OCI-LY3 (cell line): ENCODE measurements around the gene AKAP8L.

Experiments used
- H2AFZ ChIP-seq: fragments of 200-600, 300-600 bp; shearing (Covaris generic); 2 replicates; pipeline ENCODE4 v1.6.0; 2014; ENCODE audit warnings: antibody characterized with exemption, low read depth, low read length
- H3K27ac ChIP-seq: fragments of 200-600, 300-600 bp; sonication (generic); 2 replicates; pipeline ENCODE4 v1.5.1; 2014; ENCODE audit warnings: mild to moderate bottlenecking, low read length, moderate library complexity, mixed read lengths
- H3K27me3 ChIP-seq: fragments of 200-600, 300-600 bp; sonication (generic); 2 replicates; pipeline ENCODE4 v1.6.1; 2014; ENCODE audit warnings: low read depth, low read length, mixed read lengths
- H3K36me3 ChIP-seq: fragments of 200-600, 300-600 bp; sonication (generic); replicated peaks from 2 replicates; pipeline ENCODE3; 2014; ENCODE audit warnings: low read depth, low read length, mixed read lengths
- H3K4me1 ChIP-seq: fragments of 300-600, 200-600 bp; sonication (generic); 2 replicates; pipeline ENCODE4 v1.6.1; 2014; ENCODE audit warnings: low read length, mixed read lengths
- H3K4me2 ChIP-seq: fragments of 200-600, 300-600 bp; sonication (generic); 2 replicates; pipeline ENCODE4 v1.6.1; 2014; ENCODE audit warnings: low read length, mixed read lengths
- H3K4me3 ChIP-seq: fragments of 300-600, 200-600 bp; sonication (generic); 2 replicates; pipeline ENCODE4 v1.5.1; 2014; ENCODE audit warnings: antibody characterized with exemption, mild to moderate bottlenecking, low read length, moderate library complexity
- H3K79me2 ChIP-seq: fragments of 300-600, 200-600 bp; shearing (Covaris generic); 2 replicates; pipeline ENCODE4 v1.6.1; 2014; ENCODE audit warnings: mild to moderate bottlenecking, low read length, mixed read lengths
- H3K9ac ChIP-seq: fragments of 300-600, 200-600 bp; shearing (Covaris generic); 2 replicates; pipeline ENCODE4 v1.6.0; 2014; ENCODE audit warnings: mild to moderate bottlenecking, low read length, moderate library complexity
- H3K9me3 ChIP-seq: fragments of 200-600, 300-600 bp; shearing (Covaris generic); 2 replicates; pipeline ENCODE4 v1.6.1; 2014; ENCODE audit warnings: low read length, mixed read lengths; ENCODE audit not compliant: insufficient read depth
- H4K20me1 ChIP-seq: fragments of 200-600, 300-600 bp; sonication (generic); 2 replicates; pipeline ENCODE4 v1.6.1; 2016; ENCODE audit warnings: low read length, mixed read lengths; ENCODE audit not compliant: insufficient read depth
- CTCF ChIP-seq: fragments of 200-600, 300-600 bp; sonication (generic); IDR thresholded peaks from 2 replicates; pipeline ENCODE4 v1.5.1; 2014; ENCODE audit warnings: antibody characterized with exemption, low read length, low read depth
- EZH2phosphoT487 ChIP-seq: fragments of 200-600 bp; shearing (Covaris generic); IDR thresholded peaks from 2 replicates; pipeline ENCODE4 v1.6.1; 2018; ENCODE audit warnings: antibody characterized with exemption, mixed run types, low read depth

The AKAP8L gene

GRCh38 chr19:15381429-15381828 is 37.4 kb downstream of the AKAP8L start:
- H2AFZ ChIP-seq, result no peak overlapping the region
- H3K27me3 ChIP-seq, result no peaks in the 10 kb centered on the region
- TF ChIP-seq CTCF (no peak), EZH2phosphoT487 (no peak)
- peaks cover 16% of the 10 kb centered on the region for H4K20me1 ChIP-seq
- H3K9me3 ChIP-seq, result no peaks in the 10 kb centered on the region
- H3K9ac ChIP-seq, result no peak overlapping the region
- H3K4me2 ChIP-seq, result peak overlapping the region; percentile 62; the same call in 1 of the 2 replicates
- peaks cover 9% of the 10 kb centered on the region for H3K36me3 ChIP-seq
- no peak overlapping the region for H3K27ac ChIP-seq
- peaks cover 37% of the 10 kb centered on the region for H3K79me2 ChIP-seq
- H3K4me3 ChIP-seq, result peak overlapping the region; percentile 92; the same call in 1 of the 2 replicates
- peaks cover 21% of the 10 kb centered on the region for H3K4me1 ChIP-seq

GRCh38 chr19:15379999-15380647 is 38.7 kb downstream of the AKAP8L start:
- Histone ChIP-seq H3K4me1 (peaks cover 21% of the 10 kb centered on the region), H4K20me1 (peaks cover 20% of the 10 kb centered on the region), H3K9ac (peak overlapping the region; percentile 63), H3K4me3 (peak overlapping the region; percentile 92), H3K4me2 (peak overlapping the region; percentile 62), H3K79me2 (peaks cover 50% of the 10 kb centered on the region), H3K9me3 (no peaks in the 10 kb centered on the region), H2AFZ (peak overlapping the region; percentile 31; the same call in 1 of the 2 replicates), H3K36me3 (peaks cover 12% of the 10 kb centered on the region), H3K27ac (peak overlapping the region; percentile 54), H3K27me3 (no peaks in the 10 kb centered on the region)
- TF ChIP-seq EZH2phosphoT487 (no peak), CTCF (peak; percentile 8; the same call in 1 of the 2 replicates)

GRCh38 chr19:15379083-15379998 is 39.4 kb downstream of the AKAP8L start, which contains the start of gene AKAP8:
AKAP8 (minus strand) TSS chr19:15379787; CDS start chr19:15379731, 56 bp downstream.
- Histone ChIP-seq H3K9me3 (no peaks in the 10 kb centered on the region), H2AFZ (peak within 1 kb of the TSS; percentile 31; the same call in 1 of the 2 replicates), H3K9ac (peak within 1 kb of the TSS; percentile 97), H3K4me3 (peak within 1 kb of the TSS; percentile 92), H3K27me3 (no peaks in the 10 kb centered on the region), H3K79me2 (peaks cover 58% of the 10 kb centered on the region), H3K4me1 (peaks cover 21% of the 10 kb centered on the region), H3K36me3 (peaks cover 15% of the 10 kb centered on the region), H4K20me1 (peaks cover 27% of the 10 kb centered on the region), H3K27ac (peak within 1 kb of the TSS; percentile 83), H3K4me2 (peak within 1 kb of the TSS; percentile 90)
- TF ChIP-seq CTCF (no peak), EZH2phosphoT487 (no peak)
